COR-L47 (cell line): ENCODE data around the gene VPS8.

Experiments used
- DNase-seq: peaks from one replicate; lab custom pipeline; 2025; lab: John Stamatoyannopoulos, UW

The VPS8 gene

GRCh38 chr3:184784731-184785500 is 27.1 kb upstream of the VPS8 start:
- no peak for DNase-seq

GRCh38 chr3:184785890-184786279 is 26.1 kb upstream of the VPS8 start:
- DNase-seq: no peak

GRCh38 chr3:184786280-184786941 is 25.6 kb upstream of the VPS8 start:
- no peak for DNase-seq

- no peak for DNase-seq
These were observed 23.2 kb upstream of the VPS8 start for GRCh38 chr3:184788751-184789150.

GRCh38 chr3:184789314-184789998 is 22.5 kb upstream of the VPS8 start:
- DNase-seq: no peak

GRCh38 chr3:184791171-184791570 is 20.8 kb upstream of the VPS8 start:
- peak; percentile 47 for DNase-seq

GRCh38 chr3:184795522-184796190 is 16.3 kb upstream of the VPS8 start:
- no peak for DNase-seq

- DNase-seq: no peak
These were observed 15.4 kb upstream of the VPS8 start for GRCh38 chr3:184796551-184796950.

GRCh38 chr3:184796954-184797353 is 15.0 kb upstream of the VPS8 start:
- no peak for DNase-seq

- no peak for DNase-seq
These were observed 13.8 kb upstream of the VPS8 start for GRCh38 chr3:184798120-184798519.

GRCh38 chr3:184800349-184800930 is 11.5 kb upstream of the VPS8 start:
- no peak for DNase-seq

- DNase-seq: no peak
These were observed 10.7 kb upstream of the VPS8 start for GRCh38 chr3:184801241-184801785.

GRCh38 chr3:184802150-184802549 is 9.8 kb upstream of the VPS8 start:
- DNase-seq: no peak

- DNase-seq: no peak
These were observed 7.2 kb upstream of the VPS8 start for GRCh38 chr3:184804801-184805200.

- DNase-seq: peak; percentile 63
These were observed 6.5 kb upstream of the VPS8 start for GRCh38 chr3:184805351-184806038.

- no peak for DNase-seq
These were observed 5.2 kb upstream of the VPS8 start for GRCh38 chr3:184806567-184807271.

GRCh38 chr3:184807549-184807948 is 4.4 kb upstream of the VPS8 start:
- no peak for DNase-seq

- no peak for DNase-seq
These were observed 3.9 kb upstream of the VPS8 start for GRCh38 chr3:184808021-184808420.

GRCh38 chr3:184810146-184810545 is 1.8 kb upstream of the VPS8 start:
- DNase-seq: no peak

GRCh38 chr3:184811034-184811433 is 932 bp upstream of the VPS8 start:
- no peak for DNase-seq

- DNase-seq: no peak
These were observed 335 bp upstream of the VPS8 start for GRCh38 chr3:184811663-184811998.
